T follicular helper cell (primary cell): ENCODE data around the gene ZNF616.

Source experiments
- DNase-seq: peaks from one replicate; pipeline ENCODE4 v3.0.0-alpha.2; 2020; ENCODE audit warnings: low read depth
- total RNA-seq, 2 experiments: gene quantifications; one replicate each; lab custom pipeline; 2026; lab: John Stamatoyannopoulos, UW

ZNF616 gene
- 20.0 to 31.1 reads per million in 2 experiments for total RNA-seq

- DNase-seq: peak; percentile 54
Observed at GRCh38 chr19:52139252-52140031, at the start of gene ZNF616. Gene ZNF616 (minus strand): TSS chr19:52139938. CDS start chr19:52130512, 9,426 bp downstream.

- no peak for DNase-seq
Observed at GRCh38 chr19:52188822-52189734, 49.3 kb upstream of the ZNF616 start.

- DNase-seq: no peak
Observed at GRCh38 chr19:52187407-52187806, 47.7 kb upstream of the ZNF616 start.

DNA sequence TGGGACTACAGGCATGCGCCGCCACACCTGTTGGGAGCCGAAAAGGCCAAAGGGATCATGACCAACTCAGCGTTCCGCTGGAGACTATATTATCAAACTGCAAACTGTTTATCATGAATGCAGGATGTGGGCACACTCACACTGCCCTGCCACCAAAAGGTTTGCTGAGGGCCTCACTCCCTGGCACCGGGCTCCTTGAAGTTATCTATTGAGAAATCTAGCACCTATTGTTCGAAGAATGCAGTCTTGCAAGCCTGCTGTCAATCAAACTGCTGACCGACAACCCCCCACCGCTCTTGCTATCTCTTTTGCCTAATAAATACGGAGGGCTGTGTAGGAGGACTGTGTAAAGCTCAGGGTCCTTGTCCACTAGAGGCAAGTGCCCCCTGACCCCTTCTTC, 36.8 kb upstream of the ZNF616 start:
- no peak for DNase-seq

DNA sequence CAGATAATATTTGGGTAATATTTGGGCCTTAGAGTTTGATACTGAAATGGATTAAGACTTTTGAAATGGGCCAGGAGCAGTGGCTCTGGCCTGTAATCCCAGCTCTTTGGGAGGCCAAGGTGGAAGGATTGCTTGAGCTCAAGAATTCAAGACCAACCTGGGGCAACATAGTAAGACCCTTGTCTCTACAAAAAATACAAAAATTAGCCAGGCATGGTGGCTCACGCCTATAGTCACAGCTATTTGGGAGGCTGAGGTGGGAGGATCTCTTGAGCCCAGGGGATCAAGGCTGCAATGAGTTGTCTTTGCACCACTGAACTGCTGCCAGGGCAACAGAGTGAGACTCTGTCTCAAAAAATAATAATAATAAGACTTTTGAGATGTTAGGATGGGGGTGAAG, 32.6 kb upstream of the ZNF616 start:
- DNase-seq: no peak

DNA sequence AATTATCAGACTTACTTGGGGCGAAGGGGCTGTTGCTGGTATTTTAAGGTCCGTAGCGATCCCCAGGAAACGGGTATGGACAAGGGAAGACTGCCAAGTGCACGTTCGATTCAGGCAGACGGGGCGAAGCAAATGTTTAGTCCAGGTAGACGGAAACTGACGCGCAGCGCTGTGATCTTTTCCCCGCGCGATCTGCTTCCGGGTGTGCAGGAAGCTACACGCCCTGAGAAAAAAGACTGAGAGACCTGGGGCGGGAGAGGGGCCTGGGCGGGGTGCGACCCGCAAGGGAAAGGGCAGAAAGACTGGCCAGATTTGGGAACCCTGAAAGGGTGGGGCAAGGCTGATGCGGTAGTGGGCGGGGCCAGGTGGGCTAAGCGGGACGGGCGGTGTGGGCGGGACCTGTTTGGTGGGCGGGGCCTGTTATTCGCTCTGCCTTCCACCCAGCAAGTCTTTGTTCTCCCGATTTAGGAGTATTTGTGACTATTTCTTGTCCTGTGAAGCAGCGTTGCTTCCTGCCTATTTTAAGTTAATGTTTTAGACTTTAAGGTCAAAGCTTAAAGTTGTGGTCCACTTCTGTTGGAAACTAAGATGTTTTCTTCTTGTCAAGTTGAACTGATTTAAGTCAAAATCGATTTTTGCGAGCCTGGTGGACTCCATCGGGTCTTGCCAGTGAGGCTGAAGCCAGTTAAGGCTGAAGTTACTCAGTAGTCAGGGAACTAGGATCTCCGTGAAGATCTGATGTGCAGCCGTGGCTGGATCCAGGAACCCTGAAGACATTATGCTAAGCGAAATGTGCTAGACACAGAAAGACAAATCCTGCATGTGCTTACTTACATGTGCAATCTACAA, 31.8 kb upstream of the ZNF616 start, which contains the start of gene ZNF836:
Gene ZNF836, minus strand, starts transcription at position 301 of the 849 bp plus-strand sequence. CDS start 3,549 bp downstream, outside the sequence.
- DNase-seq: peak; percentile 87

GRCh38 chr19:52170863-52171320, 31.2 kb upstream of the ZNF616 start:
- DNase-seq: no peak

GRCh38 chr19:52170304-52170703, 30.6 kb upstream of the ZNF616 start:
- no peak for DNase-seq

- DNase-seq: no peak
Observed at GRCh38 chr19:52155596-52156359, 16.0 kb upstream of the ZNF616 start.

DNA sequence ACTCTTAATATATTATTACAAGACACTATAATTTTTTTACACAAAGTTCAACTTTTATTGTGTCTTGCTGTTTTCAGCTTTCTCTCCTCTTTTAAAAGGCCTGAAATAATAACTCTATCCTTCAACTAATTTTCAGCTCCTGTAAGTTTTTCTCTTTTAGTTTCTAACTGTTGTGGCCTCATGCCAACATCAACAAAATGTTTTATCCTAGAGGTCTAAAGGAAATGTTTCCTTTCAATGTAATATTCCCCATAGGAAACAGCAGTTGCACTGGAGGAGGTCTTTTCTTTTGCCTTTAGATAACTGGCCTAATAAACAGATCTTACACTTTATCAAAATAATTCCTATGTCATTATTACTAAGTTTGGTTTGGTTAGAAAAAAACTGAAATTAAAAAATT, 8.5 kb upstream of the ZNF616 start:
- DNase-seq: no peak

DNA sequence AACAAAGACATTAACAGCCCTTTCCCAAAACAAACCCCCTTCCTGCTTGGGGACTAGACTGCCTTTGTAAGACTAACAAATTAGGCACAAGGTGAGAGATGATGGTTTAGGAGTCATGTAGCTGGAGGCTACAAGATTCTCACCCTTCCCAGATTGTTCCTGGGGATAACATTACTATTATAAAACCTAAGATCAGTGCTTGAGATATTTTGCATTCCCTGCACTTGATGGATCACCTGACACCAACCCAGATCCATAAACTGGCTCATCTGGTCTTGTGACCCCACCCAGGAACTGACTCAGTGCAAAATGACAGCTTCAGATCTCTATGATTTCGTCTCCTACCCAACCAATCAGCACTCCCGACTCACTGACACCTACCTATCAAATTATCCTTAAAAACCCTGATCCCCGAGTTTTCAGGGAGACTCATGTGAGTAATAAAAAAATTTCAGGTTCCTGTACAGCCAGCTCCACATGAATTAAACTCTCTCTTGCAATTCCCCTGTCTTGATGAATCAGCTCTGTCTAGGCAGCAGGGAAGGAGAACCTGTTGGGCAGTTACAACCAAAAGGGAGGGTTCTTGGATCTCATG, 2.4 kb upstream of the ZNF616 start:
- DNase-seq: no peak

DNA sequence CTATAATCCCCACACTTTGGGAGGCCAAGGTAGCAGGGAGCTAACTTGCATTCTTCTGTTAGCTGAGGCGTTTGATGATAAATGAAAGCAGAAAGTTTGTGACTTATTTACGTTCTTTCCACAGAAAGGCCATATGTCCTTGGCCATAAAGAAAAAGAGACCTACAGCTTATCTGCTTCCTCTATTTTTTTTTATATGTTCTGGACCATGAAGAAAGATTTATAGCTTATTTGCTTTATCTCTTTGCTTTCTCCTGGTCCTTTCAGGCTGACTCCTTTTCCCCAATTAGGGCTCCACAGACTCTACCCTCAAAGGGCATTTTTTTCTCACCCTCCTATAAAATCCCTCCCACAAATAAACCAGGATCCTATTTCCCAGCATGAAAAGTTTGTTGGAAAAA, 1.5 kb upstream of the ZNF616 start:
- no peak for DNase-seq

DNA sequence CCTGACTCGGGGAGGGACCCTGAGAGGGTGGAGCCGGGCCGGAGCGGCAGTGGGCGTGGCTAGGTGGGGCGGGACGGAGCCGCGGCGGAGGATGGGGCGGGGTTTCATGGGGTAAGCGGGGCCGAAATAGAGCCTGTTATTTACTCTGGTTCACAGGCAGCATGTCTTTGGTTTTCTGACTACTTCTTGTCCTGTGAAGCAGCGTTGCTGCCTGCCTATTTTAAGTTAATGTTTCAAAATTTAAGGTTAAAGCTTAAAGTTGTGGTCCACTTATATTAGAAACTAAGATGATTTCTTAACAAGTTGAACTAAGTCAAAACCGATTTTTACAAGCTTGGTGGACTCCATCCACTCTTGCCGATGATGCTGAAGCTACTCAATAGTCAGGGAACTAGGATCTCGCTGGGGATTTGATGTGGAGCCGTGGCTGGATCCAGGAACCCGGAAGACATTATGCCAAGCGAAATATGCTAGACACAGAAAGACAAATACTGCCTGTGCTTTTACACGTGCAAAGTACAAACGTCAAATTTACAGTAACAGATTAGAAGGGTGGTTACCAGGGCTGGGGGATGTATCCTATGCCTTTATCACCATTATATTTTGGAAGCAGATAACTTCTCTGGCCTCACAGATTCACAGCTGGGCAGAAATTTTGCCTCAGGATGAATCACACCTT, 433 bp upstream of the ZNF616 start:
- peak; percentile 97 for DNase-seq

DNA sequence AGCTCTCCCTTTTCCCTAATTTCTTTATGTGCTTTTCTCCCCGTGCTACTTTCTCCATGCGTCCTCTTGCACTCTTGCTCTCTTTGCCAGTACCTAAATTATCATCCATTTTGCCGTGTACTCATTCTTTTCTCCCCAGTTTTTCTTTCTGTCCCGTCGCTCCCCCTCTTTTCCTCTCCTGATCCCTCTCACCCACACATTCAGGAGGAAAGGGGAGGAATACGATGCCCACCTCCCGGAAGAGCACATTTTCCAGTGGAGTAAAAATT, 821 bp downstream of the ZNF616 start:
- DNase-seq: no peak

DNA sequence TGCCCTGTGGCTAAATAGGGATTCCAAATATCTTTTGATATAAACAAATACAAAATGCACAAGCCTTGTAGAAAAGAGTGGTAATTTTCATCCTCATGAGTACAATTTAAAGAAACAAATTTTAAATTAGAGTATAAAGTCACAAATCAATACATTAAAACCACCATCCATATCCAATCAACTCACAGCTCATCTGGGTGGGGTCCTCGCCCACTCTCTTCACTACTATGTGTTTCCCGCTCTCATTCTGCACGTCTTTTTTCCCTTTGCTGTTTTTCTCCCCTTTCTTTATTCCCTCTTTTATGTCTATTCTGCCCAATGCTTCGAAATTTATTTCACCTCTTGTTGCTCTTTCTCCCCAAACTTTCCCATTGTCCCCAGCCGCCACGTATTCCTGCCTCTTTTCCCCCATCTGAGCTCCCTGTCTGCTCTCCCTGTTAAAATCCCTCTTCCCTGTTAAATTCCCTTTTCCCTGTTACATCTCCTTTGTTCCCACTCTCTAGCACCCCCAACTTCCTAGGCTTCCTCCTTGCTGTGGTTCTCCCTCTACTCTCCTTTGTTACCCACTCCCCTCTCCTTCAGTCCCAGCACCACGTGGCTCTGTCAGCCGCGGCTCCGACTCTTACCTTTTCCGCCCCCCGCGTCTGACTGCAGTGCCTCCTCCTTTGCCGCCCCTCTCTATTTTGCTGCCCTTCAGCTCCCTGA, 1.3 kb downstream of the ZNF616 start:
- DNase-seq: no peak

- no peak for DNase-seq
Observed at GRCh38 chr19:52120286-52120685, 19.5 kb downstream of the ZNF616 start.

DNA sequence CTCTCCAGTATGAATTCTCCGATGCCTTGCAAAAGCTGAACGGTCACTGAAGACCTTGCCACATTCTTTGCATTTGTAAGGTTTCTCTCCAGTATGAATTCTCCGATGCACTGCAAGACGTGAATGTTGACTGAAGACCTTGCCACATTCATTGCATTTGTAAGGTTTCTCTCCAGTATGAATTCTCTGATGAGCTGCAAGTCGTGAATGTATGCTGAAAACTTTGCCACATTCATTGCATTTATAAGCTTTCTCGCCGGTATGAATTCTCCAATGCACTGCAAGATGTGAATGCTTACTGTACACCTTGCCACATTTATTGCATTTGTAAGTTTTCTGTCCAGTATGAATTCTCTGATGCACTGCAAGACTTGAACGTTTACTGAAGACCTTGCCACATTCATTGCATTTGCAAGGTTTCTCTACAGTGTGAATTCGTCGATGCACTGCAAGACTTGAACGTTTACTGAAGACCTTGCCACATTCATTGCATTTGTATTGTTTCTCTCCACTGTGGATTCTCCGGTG, 24.1 kb downstream of the ZNF616 start:
- DNase-seq: no peak

- DNase-seq: no peak
Observed at GRCh38 chr19:52114691-52115090, 25.0 kb downstream of the ZNF616 start.

- no peak for DNase-seq
Observed at GRCh38 chr19:52112624-52113023, 27.1 kb downstream of the ZNF616 start.
